Transverse colon (tissue), 3 donors: ENCODE results near the gene YWHAB.

ENCODE experiments used
- EP300 ChIP-seq: sonication (generic); formaldehyde crosslinking; IDR thresholded peaks from one replicate; pipeline ENCODE4 v1.6.1; 2017; ENCODE audit warnings: antibody characterized with exemption, low read depth
- POLR2A ChIP-seq: fragments of 450-650 bp; IDR thresholded peaks from one replicate; pipeline ENCODE4 v1.6.1; 2016; ENCODE audit warnings: antibody characterized with exemption, mild to moderate bottlenecking, moderate library complexity
- TF ChIP-seq, protein P1 (sequence below), 5 experiments: fragments of 200-600 bp in 3 of 5; fragments of 450-650 bp in 2 of 5; sonication (generic) in 3 of 5; IDR thresholded peaks; 1 replicate in 2 of 5; 2 replicates in 3 of 5; pipeline ENCODE4 v1.5.1; 2016 to 2017; ENCODE audit warnings: antibody characterized with exemption in 5 of 5, inconsistent platforms in 3 of 5, mild to moderate bottlenecking in 2 of 5, moderate library complexity in 1 of 5

DNA sequence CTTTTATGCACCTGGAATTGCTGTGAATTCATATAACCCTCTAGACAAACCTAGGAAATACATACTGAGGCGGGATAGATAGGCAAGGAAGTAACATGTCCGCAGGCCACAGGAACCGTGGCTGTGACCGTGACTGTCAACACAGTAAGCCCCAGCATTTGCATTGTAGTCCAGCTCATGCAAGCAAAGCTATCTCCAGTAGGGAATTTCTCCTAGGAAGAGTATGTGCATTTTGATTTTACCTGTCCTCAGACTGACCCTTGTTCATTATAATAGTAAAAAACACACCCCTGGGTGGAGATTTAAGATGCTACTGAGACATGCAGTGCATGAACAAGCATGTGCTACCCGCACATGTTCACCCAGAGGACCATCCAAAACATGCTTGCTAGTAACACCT lies 44.7 kb upstream of the YWHAB start:
- TF ChIP-seq, protein P1, sequence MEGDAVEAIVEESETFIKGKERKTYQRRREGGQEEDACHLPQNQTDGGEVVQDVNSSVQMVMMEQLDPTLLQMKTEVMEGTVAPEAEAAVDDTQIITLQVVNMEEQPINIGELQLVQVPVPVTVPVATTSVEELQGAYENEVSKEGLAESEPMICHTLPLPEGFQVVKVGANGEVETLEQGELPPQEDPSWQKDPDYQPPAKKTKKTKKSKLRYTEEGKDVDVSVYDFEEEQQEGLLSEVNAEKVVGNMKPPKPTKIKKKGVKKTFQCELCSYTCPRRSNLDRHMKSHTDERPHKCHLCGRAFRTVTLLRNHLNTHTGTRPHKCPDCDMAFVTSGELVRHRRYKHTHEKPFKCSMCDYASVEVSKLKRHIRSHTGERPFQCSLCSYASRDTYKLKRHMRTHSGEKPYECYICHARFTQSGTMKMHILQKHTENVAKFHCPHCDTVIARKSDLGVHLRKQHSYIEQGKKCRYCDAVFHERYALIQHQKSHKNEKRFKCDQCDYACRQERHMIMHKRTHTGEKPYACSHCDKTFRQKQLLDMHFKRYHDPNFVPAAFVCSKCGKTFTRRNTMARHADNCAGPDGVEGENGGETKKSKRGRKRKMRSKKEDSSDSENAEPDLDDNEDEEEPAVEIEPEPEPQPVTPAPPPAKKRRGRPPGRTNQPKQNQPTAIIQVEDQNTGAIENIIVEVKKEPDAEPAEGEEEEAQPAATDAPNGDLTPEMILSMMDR (IDR thresholded peaks at IDR 0.05), result no peak
- TF ChIP-seq POLR2A, result no peak
- no peak for TF ChIP-seq EP300
